Ectodermal cell (in vitro differentiated cells): ENCODE results near the gene IMPA2.

Experiments used
- H3K27ac ChIP-seq: 2 replicates; pipeline ENCODE4 v1.7.0; 2013; ENCODE audit warnings: mild to moderate bottlenecking, low read depth, low read length; ENCODE audit not compliant: insufficient read depth, poor library complexity, severe bottlenecking
- H3K27me3 ChIP-seq: 2 replicates; pipeline ENCODE4 v1.7.0; 2013; ENCODE audit warnings: mild to moderate bottlenecking, low read length; ENCODE audit not compliant: insufficient read depth, control insufficient read depth, poor library complexity, severe bottlenecking
- H3K36me3 ChIP-seq: one replicate; pipeline ENCODE4 v1.7.0; 2013; ENCODE audit warnings: low read length; ENCODE audit not compliant: control insufficient read depth, insufficient read depth
- H3K4me1 ChIP-seq: one replicate; pipeline ENCODE4 v1.7.0; 2013; ENCODE audit warnings: low read length; ENCODE audit not compliant: control insufficient read depth, insufficient read depth
- H3K4me3 ChIP-seq: 2 replicates; pipeline ENCODE4 v1.7.0; 2013; ENCODE audit warnings: low read depth, low read length, control low read depth; ENCODE audit not compliant: insufficient read depth
- H3K9me3 ChIP-seq: 2 replicates; pipeline ENCODE4 v1.7.0; 2013; ENCODE audit warnings: mild to moderate bottlenecking, low read length, moderate library complexity; ENCODE audit not compliant: control insufficient read depth
- WGBS, 2 experiments: methylation state at CpG; one replicate each; pipeline ENCODE4 v1.1.7; 2013; ENCODE audit warnings: missing lambda C conversion rate in 2 of 2; 5-methylcytosine and 5-hydroxymethylcytosine counted together

The IMPA2 gene

GRCh38 chr18:12046046-12046750, 64.9 kb downstream of the IMPA2 start:
- no peak overlapping the region for H3K27ac ChIP-seq
- no peaks in the 10 kb centered on the region for H3K9me3 ChIP-seq
- no peaks in the 10 kb centered on the region for H3K36me3 ChIP-seq
- WGBS, 2 experiments, result 84 to 85% methylated on average over 15 of the region's 15 CpGs
- H3K27me3 ChIP-seq, result no peaks in the 10 kb centered on the region
- no peaks in the 10 kb centered on the region for H3K4me1 ChIP-seq
- no peak overlapping the region for H3K4me3 ChIP-seq

- 88% methylated on average over 12 of the region's 12 CpGs for WGBS, 2 experiments
- H3K27me3 ChIP-seq, result no peaks in the 10 kb centered on the region
- H3K4me1 ChIP-seq, result no peaks in the 10 kb centered on the region
- no peaks in the 10 kb centered on the region for H3K36me3 ChIP-seq
- no peak overlapping the region for H3K4me3 ChIP-seq
- no peak overlapping the region for H3K27ac ChIP-seq
- no peaks in the 10 kb centered on the region for H3K9me3 ChIP-seq
Observed at GRCh38 chr18:12046751-12047335, 65.5 kb downstream of the IMPA2 start.

GRCh38 chr18:12048010-12048826, 66.9 kb downstream of the IMPA2 start:
- no peaks in the 10 kb centered on the region for H3K4me1 ChIP-seq
- no peak overlapping the region for H3K4me3 ChIP-seq
- H3K27me3 ChIP-seq, result no peaks in the 10 kb centered on the region
- 86 to 90% methylated on average over 20 of the region's 20 CpGs for WGBS, 2 experiments
- H3K9me3 ChIP-seq, result no peaks in the 10 kb centered on the region
- H3K36me3 ChIP-seq, result no peaks in the 10 kb centered on the region
- no peak overlapping the region for H3K27ac ChIP-seq

- Histone ChIP-seq H3K4me3 (no peak overlapping the region), H3K4me1 (no peaks in the 10 kb centered on the region), H3K27ac (no peak overlapping the region), H3K9me3 (no peaks in the 10 kb centered on the region), H3K27me3 (no peaks in the 10 kb centered on the region), H3K36me3 (no peaks in the 10 kb centered on the region)
- WGBS, 2 experiments, result 91 to 94% methylated on average over 2 of the region's 2 CpGs
Observed at GRCh38 chr18:12048827-12049175, 67.5 kb downstream of the IMPA2 start.

- H3K36me3 ChIP-seq, result no peaks in the 10 kb centered on the region
- H3K4me1 ChIP-seq, result no peaks in the 10 kb centered on the region
- WGBS, 2 experiments, result 81 to 82% methylated on average over 8 of the region's 9 CpGs
- no peaks in the 10 kb centered on the region for H3K9me3 ChIP-seq
- H3K4me3 ChIP-seq, result no peak overlapping the region
- H3K27me3 ChIP-seq, result no peaks in the 10 kb centered on the region
- no peak overlapping the region for H3K27ac ChIP-seq
Observed at GRCh38 chr18:12049978-12050811, 68.9 kb downstream of the IMPA2 start.

- H3K9me3 ChIP-seq, result no peaks in the 10 kb centered on the region
- 55 to 66% methylated on average over 3 of the region's 3 CpGs for WGBS, 2 experiments
- no peaks in the 10 kb centered on the region for H3K36me3 ChIP-seq
- H3K27me3 ChIP-seq, result no peaks in the 10 kb centered on the region
- H3K4me3 ChIP-seq, result no peak overlapping the region
- no peak overlapping the region for H3K27ac ChIP-seq
- H3K4me1 ChIP-seq, result no peaks in the 10 kb centered on the region
Observed at GRCh38 chr18:12052866-12053265, 71.6 kb downstream of the IMPA2 start.

GRCh38 chr18:12053289-12053688, 72.0 kb downstream of the IMPA2 start:
- H3K36me3 ChIP-seq, result no peaks in the 10 kb centered on the region
- H3K9me3 ChIP-seq, result no peaks in the 10 kb centered on the region
- no peaks in the 10 kb centered on the region for H3K27me3 ChIP-seq
- no peak overlapping the region for H3K4me3 ChIP-seq
- no peaks in the 10 kb centered on the region for H3K4me1 ChIP-seq
- WGBS, 2 experiments, result 78 to 87% methylated on average over 1 to 2 of the region's 2 CpGs
- H3K27ac ChIP-seq, result no peak overlapping the region

- H3K36me3 ChIP-seq, result no peaks in the 10 kb centered on the region
- WGBS, 2 experiments, result 87 to 90% methylated on average over 13 to 14 of the region's 14 CpGs
- no peak overlapping the region for H3K4me3 ChIP-seq
- H3K27me3 ChIP-seq, result no peaks in the 10 kb centered on the region
- H3K27ac ChIP-seq, result no peak overlapping the region
- no peaks in the 10 kb centered on the region for H3K4me1 ChIP-seq
- no peaks in the 10 kb centered on the region for H3K9me3 ChIP-seq
Observed at GRCh38 chr18:12056034-12056883, 75.0 kb downstream of the IMPA2 start.

GRCh38 chr18:12056884-12057402, 75.6 kb downstream of the IMPA2 start:
- H3K27me3 ChIP-seq, result no peaks in the 10 kb centered on the region
- no peaks in the 10 kb centered on the region for H3K4me1 ChIP-seq
- H3K4me3 ChIP-seq, result no peak overlapping the region
- H3K9me3 ChIP-seq, result no peaks in the 10 kb centered on the region
- WGBS, 2 experiments, result 86 to 89% methylated on average over 14 of the region's 14 CpGs
- H3K36me3 ChIP-seq, result no peaks in the 10 kb centered on the region
- no peak overlapping the region for H3K27ac ChIP-seq
